ENCODE data around the gene PPP1R27. TPM values are rescaled to one million over a fixed set of nuclear protein-coding genes. Genes with fewer than 3 reads are reported as not detected.
"Not testable (repeated sequence)": the region's sequence is repeated elsewhere in the genome, so short reads cannot be mapped to it uniquely, and the experiment has no call there.

Gene PPP1R27
- polyA plus RNA-seq, 2 of the 4 experiments (the other 2 are of a cell fraction) = 0.09 TPM; not detected in 1

DNA sequence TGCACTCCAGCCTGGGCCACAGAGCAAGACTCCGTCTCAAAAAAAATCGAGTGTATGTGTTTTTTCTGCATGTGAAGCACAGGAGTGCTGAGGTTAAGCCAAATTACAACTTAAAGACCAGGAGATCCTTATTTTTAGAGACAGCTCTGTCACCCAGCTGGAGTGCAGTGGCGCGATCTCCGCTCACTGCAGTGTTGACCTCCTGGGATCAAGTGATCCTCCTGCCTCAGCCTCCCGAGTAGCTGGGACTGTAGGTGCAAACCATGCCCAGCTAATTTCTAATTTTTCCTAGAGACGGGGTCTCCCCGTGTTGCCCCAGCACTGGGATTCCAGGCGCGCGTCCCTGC lies 7.5 kb upstream of the PPP1R27 start:
- Histone ChIP-seq H3K4me1 (no peaks in the 10 kb centered on the region), H3K9me3 (no peaks in the 10 kb centered on the region), H3K4me3 (no peak overlapping the region), H3K4me2 (no peak overlapping the region), H3K27ac (no peak overlapping the region)
- ChIA-PET CTCF (interaction anchor here (0.6 to 6.0 kb wide), 8 partner anchors 8 to 586 kb away, joined by 3 to 32 read pairs (median 3); partner anchors contain the start of gene PPP1R27), POLR2A (interaction anchor here (2.0 to 2.3 kb wide), 2 partner anchors 9 to 18 kb away, joined by 5 to 12 read pairs; partner anchors contain the start of genes MCRIP1 and P4HB)
- ATAC-seq = no peak
- 90% methylated on average over 11 of the region's 11 CpGs for WGBS (ENCODE audit: missing lambda C conversion rate)
- DNase-seq (ENCODE audit: low read depth in 1 of 2, low spot score in 1 of 2) = no peak
- FAIRE-seq = no peak
- TF ChIP-seq RFX5 (IDR thresholded peaks at IDR 0.05) (no peak), NR3C1 (IDR thresholded peaks at IDR 0.05) (no peak), JUN (IDR thresholded peaks at IDR 0.05) (0 out of 5 replicates have a peak, but pooled peaks of 1 of the 2 experiments have one; percentile 26), POLR2AphosphoS2 (conservative IDR thresholded peaks at IDR 0.05; ENCODE audit: low read length) (no peak)

DNA sequence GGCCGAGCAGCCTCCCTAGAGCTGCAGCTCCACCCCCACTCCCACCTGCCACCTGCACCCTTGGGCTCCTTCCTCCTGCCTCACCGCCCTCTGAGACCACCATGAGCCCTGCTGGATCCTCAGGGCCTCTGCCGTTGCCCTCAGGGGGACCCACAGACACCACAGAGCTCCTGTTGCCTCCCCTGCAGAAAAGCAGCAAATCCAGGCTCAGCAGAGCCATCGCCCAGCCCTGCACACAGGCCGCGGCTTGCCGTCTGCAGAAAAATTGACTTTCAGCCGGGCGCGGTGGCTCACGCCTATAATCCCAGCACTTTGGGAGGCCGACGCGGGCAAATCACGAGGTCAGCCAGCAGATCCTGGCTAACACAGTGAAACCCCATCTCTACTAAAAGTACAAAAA lies 7.0 kb upstream of the PPP1R27 start:
- ChIA-PET POLR2A (interaction anchor here (2.0 to 2.3 kb wide), 2 partner anchors 9 to 19 kb away, joined by 5 to 12 read pairs; partner anchors contain the start of genes MCRIP1 and P4HB), CTCF (interaction anchor here (0.6 to 6.0 kb wide), 9 partner anchors 11 to 586 kb away, joined by 3 to 32 read pairs (median 3); no protein-coding TSS in a partner anchor)
- 90% methylated on average over 15 of the region's 15 CpGs for WGBS (ENCODE audit: missing lambda C conversion rate)
- Histone ChIP-seq H3K27ac (no peak overlapping the region), H3K9me3 (no peaks in the 10 kb centered on the region), H3K4me3 (no peak overlapping the region), H3K4me2 (no peak overlapping the region), H3K4me1 (no peaks in the 10 kb centered on the region)
- FAIRE-seq (no peak), DNase-seq (ENCODE audit: low read depth in 1 of 2, low spot score in 1 of 2) (no peak), ATAC-seq (no peak)
- no peak for TF ChIP-seq ZC3H11A (IDR thresholded peaks at IDR 0.05)

DNA sequence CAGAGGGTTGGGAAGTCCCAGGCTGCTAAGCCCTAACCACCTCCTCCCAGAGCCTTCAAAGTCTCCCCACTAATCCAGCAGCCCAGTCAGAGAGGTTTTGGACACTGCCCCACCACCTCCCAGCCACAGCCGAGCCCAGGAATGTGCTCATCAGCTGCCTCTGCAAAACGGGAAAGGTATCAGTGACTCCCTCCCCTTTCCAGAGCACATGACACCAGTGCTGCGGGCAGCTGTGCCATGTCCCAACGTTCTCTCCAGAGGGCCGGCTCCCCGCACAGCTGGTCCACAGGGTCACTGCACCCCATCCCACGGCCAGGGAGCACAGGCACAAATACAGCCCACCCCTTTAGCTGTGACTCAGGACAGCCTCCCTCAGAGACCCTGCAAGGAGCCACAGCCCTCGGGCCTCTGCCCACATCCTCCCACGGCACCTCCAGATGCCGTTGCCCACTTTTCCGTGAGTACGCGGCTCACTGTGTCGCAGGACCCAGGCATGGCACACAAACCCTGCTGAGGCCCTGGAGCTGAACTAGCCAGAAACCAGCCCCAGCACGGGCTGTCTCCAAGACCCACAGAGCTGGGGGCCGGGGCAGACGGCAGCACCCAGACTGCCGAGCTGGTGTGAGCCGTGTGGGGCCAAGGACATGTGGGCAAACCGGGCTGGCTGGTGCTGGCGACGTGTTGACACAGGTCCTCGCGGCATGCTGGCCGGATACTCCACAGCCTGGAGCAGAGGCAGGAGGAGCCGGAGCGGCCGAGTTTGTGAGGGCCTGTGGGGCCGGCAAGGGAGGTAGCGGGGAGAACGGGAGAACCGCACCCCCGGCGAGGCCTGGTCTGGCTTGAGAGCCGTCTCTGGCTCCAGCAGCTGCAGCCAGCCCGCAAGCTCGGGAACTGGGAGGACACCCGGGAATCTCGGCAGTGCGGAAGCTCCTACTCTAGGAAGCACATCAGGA lies 6.3 kb upstream of the PPP1R27 start:
- TF ChIP-seq POLR2A (IDR thresholded peaks at IDR 0.05; ENCODE audit: low read length) = no peak
- no peak for TF ChIP-seq POLR2AphosphoS2 (conservative IDR thresholded peaks at IDR 0.05; ENCODE audit: low read length)
- TF ChIP-seq BHLHE40 (IDR thresholded peaks at IDR 0.05; ENCODE audit: low read depth, low read length) = no peak
- no peak for TF ChIP-seq CEBPB (IDR thresholded peaks at IDR 0.05)
- TF ChIP-seq JUN (IDR thresholded peaks at IDR 0.05) = no peak
- no peak for TF ChIP-seq MYC (IDR thresholded peaks at IDR 0.05; ENCODE audit: borderline replicate concordance, low read length)
- TF ChIP-seq, protein P1, sequence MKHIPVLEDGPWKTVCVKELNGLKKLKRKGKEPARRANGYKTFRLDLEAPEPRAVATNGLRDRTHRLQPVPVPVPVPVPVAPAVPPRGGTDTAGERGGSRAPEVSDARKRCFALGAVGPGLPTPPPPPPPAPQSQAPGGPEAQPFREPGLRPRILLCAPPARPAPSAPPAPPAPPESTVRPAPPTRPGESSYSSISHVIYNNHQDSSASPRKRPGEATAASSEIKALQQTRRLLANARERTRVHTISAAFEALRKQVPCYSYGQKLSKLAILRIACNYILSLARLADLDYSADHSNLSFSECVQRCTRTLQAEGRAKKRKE (CRISPR knock-in tag; IDR thresholded peaks at IDR 0.05; ENCODE audit: low read depth) = no peak
- ATAC-seq = peak; percentile 6 to 9; a peak in 4 of 6 replicates
- ChIA-PET POLR2A (interaction anchor here (2.3 kb wide), 1 partner anchor 8 kb away, joined by 12 read pairs; the partner anchor contains the start of gene MCRIP1), CTCF (interaction anchor here (0.6 to 6.0 kb wide), 9 partner anchors 13 to 124 kb away, joined by 3 to 32 read pairs (median 3); no protein-coding TSS in a partner anchor)
- no peaks in the 10 kb centered on the region for H3K9me3 ChIP-seq
- no peak for DNase-seq (ENCODE audit: low read depth in 1 of 2, low spot score in 1 of 2)
- H3K4me1 ChIP-seq = no peaks in the 10 kb centered on the region
- no peak overlapping the region for H3K4me2 ChIP-seq
- 86% methylated on average over 37 of the region's 40 CpGs for WGBS (ENCODE audit: missing lambda C conversion rate)
- H3K4me3 ChIP-seq = no peak overlapping the region
- FAIRE-seq = no peak
- H3K27ac ChIP-seq = no peak overlapping the region

DNA sequence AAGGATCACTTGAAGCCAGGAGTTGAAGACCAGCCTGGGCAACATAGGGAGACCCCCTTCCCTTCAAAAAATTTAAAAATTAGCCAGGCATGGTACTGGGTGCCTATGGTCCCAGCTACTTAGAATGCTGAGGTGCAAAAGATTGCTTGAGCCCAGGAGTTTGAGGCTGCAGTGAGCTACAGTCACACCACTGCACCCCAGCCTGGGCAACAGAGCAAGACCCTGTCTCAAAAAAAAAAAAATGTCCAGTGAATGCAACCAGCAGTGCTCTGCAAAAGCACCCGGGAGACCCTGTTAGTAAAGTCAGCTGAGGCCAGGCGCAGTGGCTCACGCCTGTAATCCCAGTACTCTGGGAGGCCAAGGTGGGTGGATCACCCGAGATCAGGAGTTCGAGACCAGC lies 5.2 kb upstream of the PPP1R27 start:
- not testable (repeated sequence) for FAIRE-seq; H3K4me3 ChIP-seq; H3K4me2 ChIP-seq; H3K27ac ChIP-seq; H3K9me3 ChIP-seq; DNase-seq (ENCODE audit: low read depth in 1 of 2, low spot score in 1 of 2); H3K4me1 ChIP-seq; ATAC-seq
- POLR2A ChIA-PET = interaction anchor here (0.7 kb wide), 1 partner anchor 204 kb away, joined by 3 read pairs; no protein-coding TSS in a partner anchor
- CTCF ChIA-PET = interaction anchor here (1.1 to 6.0 kb wide), 3 partner anchors 13 to 105 kb away, joined by 3 to 32 read pairs (median 3); no protein-coding TSS in a partner anchor
- WGBS (ENCODE audit: missing lambda C conversion rate) = 90% methylated on average over 5 of the region's 5 CpGs

DNA sequence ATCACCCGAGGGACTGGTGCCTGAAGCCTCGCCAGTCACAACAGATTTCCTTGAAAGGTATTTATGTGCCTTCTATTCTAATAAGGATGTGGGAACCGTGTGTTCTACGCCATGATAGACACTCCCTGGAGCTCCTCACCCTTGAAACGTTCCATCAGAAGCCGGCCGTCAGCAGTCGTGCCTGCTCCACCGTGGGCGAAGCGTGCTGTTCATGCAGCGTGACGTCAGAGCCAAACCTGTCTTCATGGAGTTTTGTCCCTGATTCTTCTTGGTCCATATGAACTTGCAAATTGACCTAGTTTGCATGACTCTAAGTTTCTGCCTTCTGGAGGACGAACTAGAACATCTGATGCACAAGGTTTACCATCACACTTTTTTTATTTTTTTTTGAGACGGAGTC lies 4.5 kb upstream of the PPP1R27 start:
- Histone ChIP-seq H3K9me3 (no peaks in the 10 kb centered on the region), H3K4me3 (no peak overlapping the region), H3K4me1 (peaks cover 5% of the 10 kb centered on the region; the same call in 2 of the 3 replicates), H3K4me2 (no peak overlapping the region), H3K27ac (no peak overlapping the region)
- no peak for DNase-seq (ENCODE audit: low read depth in 1 of 2, low spot score in 1 of 2)
- WGBS (ENCODE audit: missing lambda C conversion rate) = 82% methylated on average over 15 of the region's 15 CpGs
- no peak for ATAC-seq
- no peak for FAIRE-seq
- CTCF ChIA-PET = interaction anchor here (0.9 to 6.0 kb wide), 3 partner anchors 15 to 105 kb away, joined by 3 to 32 read pairs (median 3); no protein-coding TSS in a partner anchor
- POLR2A ChIA-PET = interaction anchor here (0.6 kb wide), 1 partner anchor 114 kb away, joined by 7 read pairs; no protein-coding TSS in a partner anchor
- no peak for TF ChIP-seq ZFP36 (IDR thresholded peaks at IDR 0.05; ENCODE audit: borderline replicate concordance, partially characterized antibody)
- TF ChIP-seq, protein P1 (CRISPR knock-in tag; IDR thresholded peaks at IDR 0.05; ENCODE audit: low read depth) = no peak
- no peak for TF ChIP-seq RAD21 (conservative IDR thresholded peaks at IDR 0.05 in 1 of 2, IDR thresholded peaks at IDR 0.05 in 1 of 2)
- TF ChIP-seq KDM1A (IDR thresholded peaks at IDR 0.05; ENCODE audit: low read depth) = no peak
- TF ChIP-seq RARB (CRISPR knock-in tag; IDR thresholded peaks at IDR 0.05) = no peak
- no peak for TF ChIP-seq ZNF302 (CRISPR knock-in tag; IDR thresholded peaks at IDR 0.05)
- no peak for TF ChIP-seq EP300 (IDR thresholded peaks at IDR 0.05)
- no peak for TF ChIP-seq HOXB5 (CRISPR knock-in tag; IDR thresholded peaks at IDR 0.05)
- TF ChIP-seq, protein P2, sequence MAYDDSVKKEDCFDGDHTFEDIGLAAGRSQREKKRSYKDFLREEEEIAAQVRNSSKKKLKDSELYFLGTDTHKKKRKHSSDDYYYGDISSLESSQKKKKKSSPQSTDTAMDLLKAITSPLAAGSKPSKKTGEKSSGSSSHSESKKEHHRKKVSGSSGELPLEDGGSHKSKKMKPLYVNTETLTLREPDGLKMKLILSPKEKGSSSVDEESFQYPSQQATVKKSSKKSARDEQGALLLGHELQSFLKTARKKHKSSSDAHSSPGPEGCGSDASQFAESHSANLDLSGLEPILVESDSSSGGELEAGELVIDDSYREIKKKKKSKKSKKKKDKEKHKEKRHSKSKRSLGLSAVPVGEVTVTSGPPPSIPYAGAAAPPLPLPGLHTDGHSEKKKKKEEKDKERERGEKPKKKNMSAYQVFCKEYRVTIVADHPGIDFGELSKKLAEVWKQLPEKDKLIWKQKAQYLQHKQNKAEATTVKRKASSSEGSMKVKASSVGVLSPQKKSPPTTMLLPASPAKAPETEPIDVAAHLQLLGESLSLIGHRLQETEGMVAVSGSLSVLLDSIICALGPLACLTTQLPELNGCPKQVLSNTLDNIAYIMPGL (CRISPR knock-in tag; IDR thresholded peaks at IDR 0.05; ENCODE audit: borderline replicate concordance) = no peak
- TF ChIP-seq TP53 (CRISPR knock-in tag; IDR thresholded peaks at IDR 0.05) = no peak
- TF ChIP-seq FOXS1 (CRISPR knock-in tag; IDR thresholded peaks at IDR 0.05) = no peak
- TF ChIP-seq PHF8 (IDR thresholded peaks at IDR 0.05; ENCODE audit: borderline replicate concordance, low read depth) = no peak

All from A549 (cell line).